GM21515 (cell line): ENCODE data around the gene COL4A6.
"Not testable (repeated sequence)": the region's sequence is repeated elsewhere in the genome, so short reads cannot be mapped to it uniquely, and the experiment has no call there.

Experiments used
- ATAC-seq: cut with Tn5 transposase; IDR thresholded peaks from one replicate; pipeline ENCODE4 v1.9.1; 2021; ENCODE audit not compliant: unreplicated experiment

COL4A6 gene

DNA sequence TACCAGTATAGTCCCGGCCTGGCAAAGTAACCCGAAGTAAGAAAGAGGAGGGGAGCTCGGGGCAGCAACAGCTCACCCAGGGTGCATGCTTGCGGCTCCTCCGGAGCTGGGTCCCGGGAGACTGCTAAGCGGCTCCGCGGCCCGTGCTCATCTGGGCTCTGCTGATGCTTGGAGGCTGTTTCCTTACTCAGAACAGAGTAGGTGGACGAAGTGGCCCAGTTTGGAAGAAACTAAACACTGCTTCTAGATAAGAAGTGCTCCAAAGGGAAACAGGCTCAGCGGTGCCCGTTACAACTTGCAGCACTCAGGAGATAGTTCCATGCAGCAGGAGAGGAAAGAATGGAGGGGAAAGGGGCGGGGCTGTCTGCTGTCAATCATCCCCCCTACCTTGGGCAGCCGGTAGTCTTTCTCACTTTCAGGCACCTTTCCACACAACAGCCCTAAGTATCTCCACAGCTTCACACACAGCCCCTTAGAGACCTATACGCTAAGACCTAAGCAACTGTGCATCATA is at the start of gene COL4A6:
Gene COL4A6, minus strand, starts transcription at position 313 of the 514 bp plus-strand sequence. Its CDS starts 226 bp downstream, at position 87.
- no peak for ATAC-seq

DNA sequence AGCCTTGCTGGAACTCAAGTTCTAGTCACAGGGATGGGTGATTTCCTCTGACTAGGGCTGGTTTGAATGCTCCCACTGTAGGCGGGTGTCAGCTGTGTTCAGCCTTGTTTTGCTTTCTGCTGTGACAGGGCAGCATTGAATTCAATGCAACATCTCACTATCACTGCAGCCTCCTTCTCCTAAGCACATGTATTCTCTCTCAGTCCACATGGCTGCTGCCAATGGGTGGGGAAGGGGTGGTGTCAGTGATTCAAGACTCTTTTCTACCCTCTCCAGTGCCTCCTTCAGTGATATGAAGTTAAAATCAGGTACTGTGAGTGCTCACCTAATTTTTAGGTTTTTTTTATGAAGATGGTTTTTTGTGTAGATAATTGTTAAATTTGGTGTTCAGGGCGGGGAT is 47.7 kb upstream of the COL4A6 start:
- no peak for ATAC-seq

DNA sequence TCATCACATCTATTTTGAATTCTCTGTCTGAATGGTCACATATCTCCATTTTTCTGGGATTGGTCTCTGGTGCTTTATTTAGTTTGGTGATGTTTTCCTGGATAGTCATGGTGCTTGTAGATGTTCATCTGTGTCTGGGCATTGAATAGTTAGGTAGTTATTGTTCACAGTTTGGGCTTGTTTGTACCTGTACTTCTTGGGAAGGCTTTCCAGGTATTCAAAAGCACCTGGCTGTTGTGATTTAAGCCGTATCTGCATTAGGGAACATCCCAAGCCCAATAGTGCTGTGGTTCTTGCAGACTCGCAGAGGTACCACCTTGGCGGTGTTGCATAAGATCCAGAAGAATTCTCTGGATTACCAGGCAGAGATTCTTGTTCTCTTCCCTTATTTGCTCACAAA is 46.0 kb upstream of the COL4A6 start:
- ATAC-seq, result no peak

DNA sequence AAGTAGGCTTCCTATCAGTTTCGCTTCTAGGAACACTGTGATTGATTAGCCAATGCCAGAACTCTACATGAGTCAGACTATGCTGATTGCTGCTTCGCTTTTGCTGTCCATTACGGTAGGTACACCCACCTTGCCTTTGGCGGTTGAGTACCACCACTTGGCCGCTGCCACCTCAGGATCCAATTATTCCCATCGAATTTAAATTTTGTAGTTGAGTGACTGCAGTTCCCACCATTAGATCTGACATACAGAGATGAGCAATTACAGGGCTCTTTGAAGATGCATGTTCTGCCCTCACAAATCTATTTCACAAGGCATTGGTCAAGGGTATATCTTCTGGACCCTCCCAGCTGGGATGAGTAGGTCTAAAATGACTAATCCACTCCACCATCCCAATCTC is 43.3 kb upstream of the COL4A6 start:
- ATAC-seq, result not testable (repeated sequence)

DNA sequence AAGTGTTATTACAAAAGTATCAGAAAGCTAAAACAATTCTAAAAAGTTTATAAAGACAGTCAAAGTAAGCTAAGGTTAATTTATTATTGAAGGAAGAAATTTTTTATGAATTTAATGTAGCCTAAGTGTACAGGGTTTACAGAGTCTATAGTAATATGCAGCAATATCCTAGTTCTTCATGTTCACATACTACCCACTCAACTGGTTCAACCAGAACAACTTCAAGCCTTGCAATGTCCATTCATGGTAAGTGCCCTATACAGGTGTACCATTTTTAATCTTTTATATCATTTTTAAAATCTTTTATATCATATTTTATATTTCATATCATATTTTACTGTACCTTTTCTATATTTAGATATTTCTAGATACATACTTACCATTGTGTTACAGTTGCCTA is 35.8 kb upstream of the COL4A6 start:
- no peak for ATAC-seq

DNA sequence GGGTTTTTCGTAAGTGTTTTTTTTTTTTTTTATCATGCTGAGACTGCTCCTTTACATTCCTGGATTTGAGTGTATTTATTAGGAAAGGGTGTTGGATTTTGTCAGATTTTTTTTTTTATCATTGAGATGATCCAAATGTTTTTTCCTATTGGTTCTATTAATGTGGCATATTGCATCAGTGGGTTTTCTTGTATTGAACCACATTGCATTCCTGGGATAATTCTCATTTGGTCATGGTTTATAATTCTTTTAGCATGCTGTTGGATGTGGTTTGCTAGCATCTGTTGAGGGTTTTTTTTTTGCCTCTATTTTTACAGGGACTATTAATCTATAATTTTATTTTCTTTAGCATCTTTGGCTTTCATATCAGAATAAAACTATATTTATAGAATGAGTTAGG is 30.3 kb upstream of the COL4A6 start:
- ATAC-seq, result no peak

DNA sequence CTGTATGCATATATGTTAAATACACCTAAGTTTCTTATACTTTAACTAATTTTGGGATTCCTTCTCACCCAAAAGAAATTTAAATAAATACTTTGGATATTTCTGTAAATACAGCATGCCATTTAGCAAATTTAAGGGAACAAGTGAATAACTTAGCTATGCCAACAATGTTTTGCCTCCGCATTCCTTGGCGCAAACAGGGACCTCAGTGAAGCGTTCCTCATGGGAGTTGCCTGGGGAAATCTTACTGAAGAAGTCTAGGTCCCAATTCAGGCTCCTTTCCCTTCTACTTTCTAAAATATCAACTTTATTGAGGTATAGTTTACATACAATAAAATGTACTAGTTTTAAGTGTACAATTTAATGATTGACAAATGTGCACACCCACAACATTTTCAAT is 26.4 kb upstream of the COL4A6 start:
- no peak for ATAC-seq

DNA sequence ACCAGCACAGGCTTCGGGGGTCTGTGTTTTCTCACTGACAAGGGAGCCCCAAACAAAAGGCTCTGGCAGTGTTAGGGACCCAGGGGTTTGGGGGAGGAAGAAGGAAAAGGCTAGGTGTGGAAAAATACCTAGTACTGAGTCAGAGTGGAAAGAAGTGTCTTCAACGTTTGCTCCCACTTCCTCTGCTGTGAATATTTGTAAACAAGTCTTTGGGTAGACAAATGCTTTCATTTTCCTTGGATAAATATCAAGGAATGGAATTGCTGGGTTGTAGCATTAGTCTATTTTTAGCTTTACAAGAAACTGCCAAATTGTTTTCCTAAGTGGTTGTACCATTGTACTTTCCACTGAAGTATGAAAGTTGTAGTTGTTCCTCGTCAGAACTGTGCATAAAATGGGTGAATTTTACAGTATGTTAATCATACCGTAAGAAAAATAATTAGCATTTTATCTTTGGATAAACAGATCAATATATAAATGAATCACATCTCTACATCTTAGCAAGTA is 18.8 kb upstream of the COL4A6 start:
- no peak for ATAC-seq

DNA sequence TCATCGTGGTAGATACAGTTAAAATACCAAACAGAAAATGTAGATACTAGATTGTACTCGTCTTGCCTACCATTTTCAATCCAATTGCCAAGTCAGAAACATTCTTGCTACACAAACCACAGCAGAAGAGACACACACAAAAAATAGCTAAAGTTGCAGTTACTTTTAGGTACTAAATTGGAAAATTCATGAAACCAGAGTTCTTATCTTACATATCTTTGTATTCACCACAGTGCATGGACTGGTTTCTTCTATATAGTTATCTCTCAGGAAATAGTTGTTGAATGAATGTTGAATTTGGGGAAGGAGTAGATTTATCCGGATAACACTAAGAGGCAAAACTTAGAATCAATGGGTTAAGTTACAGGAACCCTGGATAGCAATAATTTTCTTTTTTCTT is 15.6 kb upstream of the COL4A6 start:
- no peak for ATAC-seq

DNA sequence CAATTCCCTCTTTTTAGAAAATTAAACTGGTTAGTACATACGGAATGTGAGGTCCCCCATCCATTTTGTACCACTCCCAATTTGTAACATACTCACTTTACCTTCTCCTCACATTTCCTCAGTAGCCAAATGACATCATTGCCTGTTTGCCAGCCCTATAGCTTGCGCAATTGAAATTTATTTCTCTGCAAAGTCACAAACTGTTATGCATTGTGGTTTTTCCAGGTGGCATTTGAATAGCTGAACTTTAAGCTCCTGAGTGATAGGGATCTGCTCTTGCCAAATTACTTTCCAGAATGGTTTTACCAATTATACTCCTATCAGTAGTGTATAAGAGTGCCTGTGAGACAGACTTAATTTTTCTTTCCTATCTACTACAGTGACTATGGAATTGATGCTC is 9.1 kb upstream of the COL4A6 start:
- ATAC-seq, result no peak

DNA sequence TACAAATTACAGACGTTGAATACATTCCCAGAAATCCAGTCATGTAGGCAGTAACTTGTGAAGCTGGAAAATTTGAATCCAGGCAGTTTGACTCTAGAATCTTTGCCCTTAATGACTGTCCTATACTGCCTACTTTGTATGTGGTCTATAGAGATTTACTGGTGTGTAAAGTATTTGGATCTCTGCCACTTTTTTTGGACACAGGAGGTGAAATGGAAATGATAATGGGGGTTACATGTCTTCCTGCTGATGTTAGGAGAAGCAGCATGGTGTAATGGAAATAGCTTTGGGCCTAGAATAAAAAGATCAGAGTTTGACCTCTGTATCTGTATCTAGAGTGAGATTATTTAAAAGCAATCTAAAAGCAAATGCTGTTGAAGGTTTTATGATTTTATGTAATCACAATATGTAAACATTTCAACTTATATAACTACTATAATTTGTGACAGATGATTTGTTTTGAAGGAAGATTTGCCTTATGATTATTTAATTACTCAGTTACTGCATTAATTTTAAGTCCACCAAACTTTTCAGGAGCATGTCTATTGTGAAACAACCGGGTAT is 4.8 kb upstream of the COL4A6 start:
- ATAC-seq, result no peak

DNA sequence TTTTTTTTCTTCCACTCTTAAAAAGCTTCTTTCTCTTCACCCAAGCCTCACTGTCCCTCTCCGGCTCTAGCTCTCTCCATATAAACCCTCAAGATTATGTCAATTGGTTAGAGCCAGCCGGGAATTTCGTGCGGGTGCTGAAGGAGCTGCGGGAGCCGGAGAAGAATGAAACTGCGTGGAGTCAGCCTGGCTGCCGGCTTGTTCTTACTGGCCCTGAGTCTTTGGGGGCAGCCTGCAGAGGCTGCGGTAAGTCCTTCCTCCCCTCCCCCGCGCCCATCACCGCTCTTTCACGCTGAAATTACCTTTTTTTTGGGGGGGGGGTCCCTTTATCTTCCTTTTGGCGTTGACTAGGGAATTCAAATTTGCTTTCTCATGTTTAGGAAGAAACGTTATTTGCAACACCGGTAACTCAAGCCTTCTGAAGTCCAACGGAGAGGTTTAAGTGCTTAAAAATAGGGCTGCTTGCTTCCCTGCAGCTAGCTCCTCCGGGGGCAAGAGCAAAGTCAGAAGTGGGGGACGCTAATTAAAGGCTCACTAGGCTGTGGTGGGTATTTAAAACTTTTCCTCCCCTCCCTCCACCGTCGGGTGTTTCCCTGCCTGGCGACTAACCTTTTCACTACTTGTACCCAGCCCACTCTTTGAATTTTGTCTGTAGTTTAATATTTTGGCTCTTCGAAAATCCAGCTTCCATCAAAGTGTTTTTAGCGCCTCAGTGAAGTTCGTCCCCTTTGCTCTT is 1.9 kb upstream of the COL4A6 start:
- no peak for ATAC-seq

DNA sequence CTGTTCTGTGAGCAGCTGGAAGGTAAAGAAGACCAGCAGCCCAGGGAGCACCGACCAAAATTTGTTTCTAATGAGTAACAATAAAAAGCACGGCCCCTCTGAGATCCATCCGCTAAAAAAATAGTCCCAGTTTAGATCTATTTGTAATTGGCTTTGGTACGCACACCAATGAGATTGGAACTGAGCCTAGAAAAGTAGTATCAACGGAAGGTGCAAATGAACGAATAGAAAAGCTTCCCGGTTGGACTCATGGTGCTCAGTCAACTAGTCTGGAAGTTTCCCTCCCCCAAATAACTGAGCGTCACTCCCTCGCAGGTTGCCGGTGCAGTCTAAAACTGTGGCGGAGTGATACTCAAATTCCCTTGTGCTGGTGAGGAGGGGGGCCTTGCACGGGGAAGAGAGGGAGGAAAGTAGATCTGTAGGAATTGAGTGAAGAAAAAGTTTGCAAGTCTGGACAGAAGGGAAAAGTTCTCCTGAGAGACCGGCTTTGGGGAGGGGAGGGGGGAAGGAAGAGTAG is 1.3 kb upstream of the COL4A6 start, which contains the start of gene COL4A5:
Gene COL4A5, plus strand, starts transcription at position 413 of the 517 bp plus-strand sequence. CDS start 288 bp downstream, outside the sequence.
- no peak for ATAC-seq

DNA sequence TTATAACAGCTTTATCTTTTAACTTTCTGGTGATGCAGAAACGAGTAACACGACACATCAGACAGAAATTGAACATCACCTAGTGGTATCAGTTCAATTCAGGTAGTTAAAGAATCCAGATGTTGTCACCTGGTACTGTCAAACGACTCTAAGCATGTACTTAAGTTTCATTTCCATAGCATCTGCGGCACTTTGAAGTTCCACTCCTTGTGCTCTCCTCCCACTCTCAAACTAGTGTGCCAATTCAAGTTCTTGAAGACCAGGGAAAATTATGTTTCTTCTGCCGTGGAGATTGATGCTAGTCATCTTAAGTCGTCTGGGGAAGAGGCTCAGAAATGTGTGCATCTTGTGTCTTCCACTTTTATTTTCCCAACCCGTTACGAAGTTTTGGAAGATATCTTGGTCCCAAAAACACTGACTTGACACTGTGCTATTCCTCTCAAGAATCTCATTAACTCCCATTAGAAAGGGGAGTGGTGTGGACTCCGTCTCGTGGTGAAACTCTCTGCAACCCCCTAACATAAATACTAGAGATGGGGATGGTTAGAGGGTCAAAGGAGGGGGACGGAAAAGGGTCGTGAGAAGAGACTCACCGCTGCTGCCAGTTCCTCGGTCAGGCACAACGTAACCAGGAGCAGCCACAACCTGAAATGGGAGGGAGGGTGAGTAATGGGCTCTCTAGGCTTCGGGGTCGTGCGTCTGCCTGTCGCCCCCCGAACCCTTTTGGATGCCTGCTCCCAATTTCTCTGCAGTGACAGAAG is 693 bp downstream of the COL4A6 start:
- no peak for ATAC-seq

DNA sequence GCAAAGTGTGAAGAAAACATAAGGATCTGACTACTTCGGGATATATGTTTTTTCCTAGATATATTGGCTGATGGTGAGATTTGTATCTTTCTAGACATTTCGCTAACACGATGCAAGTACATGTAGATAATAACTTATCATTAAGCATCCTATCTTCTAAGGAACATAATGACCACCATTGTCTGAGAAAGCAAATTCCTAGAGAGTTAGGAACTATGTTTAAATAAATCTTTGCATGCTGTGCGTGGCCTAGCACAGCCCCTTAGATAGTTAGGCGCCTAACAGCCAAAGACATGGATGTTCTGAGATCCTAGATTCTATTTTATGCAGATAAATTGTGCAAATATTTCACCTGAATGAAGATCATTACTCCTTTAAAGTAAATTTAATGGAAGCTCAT is 3.0 kb downstream of the COL4A6 start:
- no peak for ATAC-seq

DNA sequence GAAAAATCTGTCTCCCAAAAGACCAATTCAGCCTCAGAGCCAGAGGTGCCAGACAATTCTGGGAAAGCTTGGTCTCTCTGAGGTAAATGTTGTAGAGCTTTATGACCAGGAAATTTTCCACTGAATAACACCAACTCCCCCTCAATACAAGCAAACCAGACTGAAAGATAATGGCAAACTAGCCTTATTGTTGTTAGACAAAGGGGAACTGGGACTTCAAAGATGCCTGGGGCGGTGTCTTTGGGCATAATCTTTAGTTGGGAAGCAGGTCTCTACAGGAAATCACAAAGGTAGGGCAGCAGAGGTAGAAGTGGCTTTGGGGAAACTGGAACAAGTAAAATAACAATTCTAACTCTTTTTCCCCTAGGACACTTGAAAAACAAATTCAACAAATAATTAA is 12.0 kb downstream of the COL4A6 start:
- no peak for ATAC-seq

DNA sequence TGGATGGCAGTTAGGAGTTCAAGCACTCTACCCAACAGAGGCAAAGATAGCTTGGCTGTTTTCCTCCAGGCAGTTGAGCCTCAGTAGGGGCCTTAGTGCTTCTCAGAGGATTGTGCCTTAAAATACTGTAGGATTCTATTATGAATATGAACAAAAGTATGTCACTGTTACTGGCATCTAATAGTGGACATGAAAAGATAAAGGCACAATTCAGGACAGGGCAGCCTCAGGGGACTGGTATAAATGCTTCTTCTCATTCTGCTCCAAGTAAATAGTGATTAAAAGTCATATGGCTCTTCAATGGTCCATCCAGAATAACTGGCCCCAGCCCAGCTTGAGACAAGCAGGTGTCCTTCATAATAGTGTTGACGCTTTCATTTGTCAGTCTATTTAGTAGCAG is 17.7 kb downstream of the COL4A6 start:
- no peak for ATAC-seq

DNA sequence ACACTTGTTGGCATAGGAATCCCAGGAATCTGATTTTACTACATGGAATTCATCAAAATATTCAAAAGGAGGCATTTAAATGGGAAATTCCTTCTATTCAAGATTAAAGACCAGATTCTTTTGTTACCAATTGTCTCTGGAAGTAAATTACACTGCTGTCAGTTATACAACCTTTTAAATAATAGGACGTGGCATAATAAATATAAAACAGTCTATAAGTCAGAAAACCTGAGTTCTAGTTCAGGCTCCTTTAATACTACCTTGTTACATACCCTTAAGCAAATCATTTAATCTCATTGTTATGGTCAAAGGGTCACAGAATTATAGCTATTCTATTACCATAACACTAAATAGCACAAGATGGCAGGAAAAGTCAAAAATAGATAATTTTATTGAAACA is 18.8 kb downstream of the COL4A6 start:
- no peak for ATAC-seq

DNA sequence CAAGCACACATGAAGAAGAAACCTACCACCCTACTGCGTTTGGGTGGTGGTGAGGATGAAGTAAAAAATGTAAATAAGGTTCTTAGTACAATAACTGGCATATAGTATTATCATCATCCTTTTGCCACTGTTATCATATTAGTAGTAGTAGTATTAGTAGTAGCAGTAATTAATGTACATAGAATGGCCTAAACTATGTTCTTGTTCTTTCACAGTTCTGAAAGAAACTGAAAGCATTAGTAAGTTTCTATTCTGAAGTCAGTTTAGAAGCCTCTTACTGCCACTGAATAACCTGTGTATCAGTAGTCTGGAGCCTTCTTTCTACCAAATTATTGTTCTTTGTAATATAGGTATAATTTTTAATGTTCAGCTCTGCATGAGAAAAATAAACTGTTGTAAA is 21.0 kb downstream of the COL4A6 start:
- ATAC-seq, result no peak

DNA sequence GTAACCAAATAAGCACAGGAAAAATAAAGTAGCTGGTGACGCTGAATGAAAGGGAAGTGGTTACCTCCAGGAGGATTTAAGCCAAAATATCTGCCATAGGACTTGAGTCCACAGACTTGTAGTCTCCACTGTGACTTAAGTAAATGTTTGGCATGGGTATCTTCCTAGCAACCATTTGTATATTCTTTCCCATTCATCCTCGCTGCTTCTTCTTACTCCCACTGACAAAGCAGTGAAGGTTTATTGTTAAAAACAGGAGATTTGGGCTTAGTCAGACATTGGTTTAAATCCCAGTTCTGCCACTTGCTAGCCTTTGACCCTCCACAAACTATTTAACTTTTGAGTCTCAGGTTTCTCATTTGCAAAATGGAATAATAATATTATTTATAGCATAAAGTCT is 22.3 kb downstream of the COL4A6 start:
- no peak for ATAC-seq

DNA sequence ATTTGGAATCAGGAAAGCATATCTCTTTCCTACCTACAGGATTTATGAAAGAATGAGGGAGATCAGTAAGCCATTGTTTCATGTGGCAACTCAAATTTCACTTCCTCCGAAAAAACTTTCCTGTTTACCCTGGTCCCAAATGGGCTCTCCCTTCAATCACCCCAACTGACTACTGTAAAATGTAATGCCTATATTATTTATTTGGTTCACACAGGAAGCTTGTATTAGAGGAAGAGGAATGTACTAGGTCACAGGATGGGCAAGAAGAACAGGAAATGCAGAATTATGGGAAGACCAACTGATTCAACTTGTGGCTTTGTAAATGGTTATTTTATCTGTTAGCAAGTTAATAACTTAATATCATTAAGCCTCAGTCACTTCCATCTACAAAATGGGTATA is 23.1 kb downstream of the COL4A6 start:
- ATAC-seq, result no peak
